Activated naive CD8-positive, alpha-beta T cell (primary cell): Measurements from ENCODE around the gene BMP7.

Source experiments
- H3K27ac Mint-ChIP-seq: one replicate; pipeline ENCODE4 v1.8.0; 2021; ENCODE audit warnings: mixed read lengths
- H3K27me3 Mint-ChIP-seq: one replicate; pipeline ENCODE4 v1.8.0; 2021; ENCODE audit warnings: mixed read lengths
- H3K36me3 Mint-ChIP-seq: one replicate; pipeline ENCODE4 v1.8.0; 2021; ENCODE audit warnings: mixed read lengths
- H3K4me1 Mint-ChIP-seq: one replicate; pipeline ENCODE4 v1.8.0; 2021; ENCODE audit warnings: low read depth, mixed read lengths
- H3K4me3 Mint-ChIP-seq: one replicate; pipeline ENCODE4 v1.8.0; 2021; ENCODE audit warnings: mild to moderate bottlenecking, mixed read lengths
- H3K9me3 Mint-ChIP-seq: one replicate; pipeline ENCODE4 v1.8.0; 2021; ENCODE audit warnings: low read depth, mixed read lengths

Gene BMP7

GRCh38 chr20:57263801-57264792, 2.3 kb downstream of the BMP7 start:
- Mint-ChIP-seq H3K27ac (no peak overlapping the region), H3K4me1 (peaks cover 7% of the 10 kb centered on the region), H3K4me3 (peak overlapping the region; percentile 38), H3K36me3 (no peaks in the 10 kb centered on the region), H3K9me3 (no peaks in the 10 kb centered on the region), H3K27me3 (peaks cover 36% of the 10 kb centered on the region)

- Mint-ChIP-seq H3K27ac (no peak overlapping the region), H3K4me3 (no peak overlapping the region), H3K4me1 (peaks cover 7% of the 10 kb centered on the region), H3K27me3 (peaks cover 37% of the 10 kb centered on the region), H3K9me3 (no peaks in the 10 kb centered on the region), H3K36me3 (no peaks in the 10 kb centered on the region)
Measured at GRCh38 chr20:57262784-57263609, 3.4 kb downstream of the BMP7 start.

GRCh38 chr20:57262301-57262700, 4.1 kb downstream of the BMP7 start:
- H3K27ac Mint-ChIP-seq, result no peak overlapping the region
- H3K36me3 Mint-ChIP-seq, result no peaks in the 10 kb centered on the region
- no peaks in the 10 kb centered on the region for H3K9me3 Mint-ChIP-seq
- no peak overlapping the region for H3K4me3 Mint-ChIP-seq
- H3K27me3 Mint-ChIP-seq, result peaks cover 36% of the 10 kb centered on the region
- peaks cover 7% of the 10 kb centered on the region for H3K4me1 Mint-ChIP-seq

GRCh38 chr20:57261457-57262251, 4.8 kb downstream of the BMP7 start:
- Mint-ChIP-seq H3K27ac (no peak overlapping the region), H3K27me3 (peaks cover 34% of the 10 kb centered on the region), H3K36me3 (no peaks in the 10 kb centered on the region), H3K4me1 (peaks cover 3% of the 10 kb centered on the region), H3K4me3 (no peak overlapping the region), H3K9me3 (no peaks in the 10 kb centered on the region)

- no peaks in the 10 kb centered on the region for H3K36me3 Mint-ChIP-seq
- no peak overlapping the region for H3K4me3 Mint-ChIP-seq
- H3K27me3 Mint-ChIP-seq, result peaks cover 34% of the 10 kb centered on the region
- no peaks in the 10 kb centered on the region for H3K9me3 Mint-ChIP-seq
- H3K4me1 Mint-ChIP-seq, result peaks cover 3% of the 10 kb centered on the region
- no peak overlapping the region for H3K27ac Mint-ChIP-seq
Measured at GRCh38 chr20:57260934-57261333, 5.5 kb downstream of the BMP7 start.

GRCh38 chr20:57259938-57260921, 6.2 kb downstream of the BMP7 start:
- H3K36me3 Mint-ChIP-seq, result no peaks in the 10 kb centered on the region
- no peak overlapping the region for H3K4me3 Mint-ChIP-seq
- H3K9me3 Mint-ChIP-seq, result no peaks in the 10 kb centered on the region
- H3K4me1 Mint-ChIP-seq, result peaks cover 3% of the 10 kb centered on the region
- H3K27ac Mint-ChIP-seq, result no peak overlapping the region
- H3K27me3 Mint-ChIP-seq, result peaks cover 37% of the 10 kb centered on the region

GRCh38 chr20:57259121-57259937, 7.1 kb downstream of the BMP7 start:
- Mint-ChIP-seq H3K27me3 (peaks cover 43% of the 10 kb centered on the region), H3K9me3 (no peaks in the 10 kb centered on the region), H3K4me3 (no peak overlapping the region), H3K27ac (no peak overlapping the region), H3K4me1 (peaks cover 3% of the 10 kb centered on the region), H3K36me3 (no peaks in the 10 kb centered on the region)

- no peak overlapping the region for H3K4me3 Mint-ChIP-seq
- no peak overlapping the region for H3K27ac Mint-ChIP-seq
- peaks cover 37% of the 10 kb centered on the region for H3K27me3 Mint-ChIP-seq
- no peaks in the 10 kb centered on the region for H3K9me3 Mint-ChIP-seq
- H3K36me3 Mint-ChIP-seq, result no peaks in the 10 kb centered on the region
- no peaks in the 10 kb centered on the region for H3K4me1 Mint-ChIP-seq
Measured at GRCh38 chr20:57257701-57258453, 8.6 kb downstream of the BMP7 start.

GRCh38 chr20:57256908-57257307, 9.5 kb downstream of the BMP7 start:
- no peaks in the 10 kb centered on the region for H3K9me3 Mint-ChIP-seq
- no peaks in the 10 kb centered on the region for H3K4me1 Mint-ChIP-seq
- H3K27me3 Mint-ChIP-seq, result peaks cover 32% of the 10 kb centered on the region
- H3K27ac Mint-ChIP-seq, result no peak overlapping the region
- no peak overlapping the region for H3K4me3 Mint-ChIP-seq
- H3K36me3 Mint-ChIP-seq, result no peaks in the 10 kb centered on the region

GRCh38 chr20:57256205-57256604, 10.2 kb downstream of the BMP7 start:
- H3K9me3 Mint-ChIP-seq, result no peaks in the 10 kb centered on the region
- no peak overlapping the region for H3K4me3 Mint-ChIP-seq
- H3K27me3 Mint-ChIP-seq, result peaks cover 29% of the 10 kb centered on the region
- H3K36me3 Mint-ChIP-seq, result no peaks in the 10 kb centered on the region
- peaks cover 2% of the 10 kb centered on the region for H3K4me1 Mint-ChIP-seq
- H3K27ac Mint-ChIP-seq, result no peak overlapping the region

GRCh38 chr20:57255183-57255582, 11.3 kb downstream of the BMP7 start:
- H3K9me3 Mint-ChIP-seq, result no peaks in the 10 kb centered on the region
- H3K27ac Mint-ChIP-seq, result no peak overlapping the region
- H3K4me3 Mint-ChIP-seq, result no peak overlapping the region
- H3K27me3 Mint-ChIP-seq, result peaks cover 24% of the 10 kb centered on the region
- H3K4me1 Mint-ChIP-seq, result peaks cover 11% of the 10 kb centered on the region
- no peaks in the 10 kb centered on the region for H3K36me3 Mint-ChIP-seq

- Mint-ChIP-seq H3K9me3 (no peaks in the 10 kb centered on the region), H3K27ac (no peak overlapping the region), H3K36me3 (no peaks in the 10 kb centered on the region), H3K27me3 (peaks cover 17% of the 10 kb centered on the region), H3K4me3 (no peak overlapping the region), H3K4me1 (peaks cover 11% of the 10 kb centered on the region)
Measured at GRCh38 chr20:57252559-57253162, 13.8 kb downstream of the BMP7 start.
